K562 (cell line): ENCODE measurements around the gene TFF2. TPM values are rescaled to one million over a fixed set of nuclear protein-coding genes. Genes with fewer than 3 reads are reported as not detected.

ENCODE experiments used
- ARHGAP35 ChIP-seq: fragments of 450-650 bp; IDR thresholded peaks from 2 replicates; pipeline ENCODE4 v1.6.1; 2018; ENCODE audit not compliant: partially characterized antibody
- BHLHE40 ChIP-seq: IDR thresholded peaks from 2 replicates; pipeline ENCODE4 v1.6.1; 2011; ENCODE audit warnings: low read length, improper control_type of control experiment
- FOSL1 ChIP-seq: fragments of 200-800 bp; sonication (Bioruptor generic); conservative IDR thresholded peaks from 2 replicates; pipeline ENCODE4 v1.6.1; 2016; ENCODE audit warnings: missing genetic modification characterization, missing compliant biosample characterization
- HIVEP1 ChIP-seq: fragments of 250-450 bp; sonication (Bioruptor Pico); IDR thresholded peaks from 2 replicates; pipeline ENCODE4 v1.4.0; 2020; ENCODE audit warnings: mild to moderate bottlenecking
- JUND ChIP-seq, 2 experiments: IDR thresholded peaks; 2 replicates in 1 of 2; 3 replicates in 1 of 2; pipeline ENCODE4 v1.6.1; 2011; ENCODE audit warnings: borderline replicate concordance in 2 of 2, low read depth in 2 of 2, low read length in 2 of 2, improper control_type of control experiment in 1 of 2, missing biosample characterization in 1 of 2, missing genetic modification characterization in 1 of 2, missing genetic modification reagents in 1 of 2
- MCM7 ChIP-seq, 2 experiments: fragments of 450-650 bp; IDR thresholded peaks; 2 replicates each; pipeline ENCODE4 v1.6.1; 2016 to 2018
- POLR3G ChIP-seq: IDR thresholded peaks from 2 replicates; pipeline ENCODE4 v1.6.1; 2011; ENCODE audit not compliant: insufficient read length, insufficient replicate concordance; ENCODE audit errors: extremely low read depth
- PURB ChIP-seq: sonication (generic); formaldehyde crosslinking; IDR thresholded peaks from 2 replicates; pipeline ENCODE4 v1.9.0; 2021; ENCODE audit warnings: low read depth, mild to moderate bottlenecking, missing genetic modification reagents
- RFX1 ChIP-seq: fragments of 450-650 bp; IDR thresholded peaks from 2 replicates; pipeline ENCODE4 v1.6.1; 2016; ENCODE audit warnings: mild to moderate bottlenecking, moderate library complexity
- SMARCA4 ChIP-seq: fragments of 450-650 bp; IDR thresholded peaks from 2 replicates; pipeline ENCODE4 v1.6.1; 2016
- TCF3 ChIP-seq: sonication (generic); formaldehyde crosslinking; IDR thresholded peaks from 2 replicates; pipeline ENCODE4 v1.4.0; 2020; ENCODE audit warnings: mild to moderate bottlenecking, missing genetic modification reagents
- ZNF121 ChIP-seq: sonication (generic); formaldehyde crosslinking; conservative IDR thresholded peaks from 2 replicates; pipeline ENCODE4 v1.8.0; 2022; ENCODE audit warnings: missing genetic modification reagents
- ZNF561 ChIP-seq: fragments of 450-650 bp; formaldehyde crosslinking; conservative IDR thresholded peaks from 2 replicates; pipeline ENCODE4 v1.4.0; 2020; ENCODE audit warnings: mild to moderate bottlenecking, moderate library complexity
- ZNF644 ChIP-seq: fragments of 200-800 bp; sonication (Bioruptor generic); IDR thresholded peaks from 2 replicates; pipeline ENCODE4 v1.6.1; 2016; ENCODE audit warnings: low read depth, missing genetic modification characterization, missing compliant biosample characterization
- ZNF766 ChIP-seq: fragments of 200-800 bp; sonication (Bioruptor generic); conservative IDR thresholded peaks from 2 replicates; pipeline ENCODE4 v1.6.1; 2016; ENCODE audit warnings: missing genetic modification characterization, missing compliant biosample characterization
- polyA plus RNA-seq, 8 experiments: library from polyadenylated mRNA; depleted of rRNA in 4 of 8; stranded (reverse) in 5 of 8; unstranded in 3 of 8; fragments of >200 nt; fragmentation: Nextera tagmentation in 2 of 8; fragmentation: Illumina TruSeq in 1 of 8; extraction: Ambion mirVana in 2 of 8; extraction: Trizol in 1 of 8; gene quantifications; 2 replicates each; pipeline versions ENCODE4 v1.2.1 to v1.2.3, GENCODE V29; 2011 to 2014; ENCODE audit warnings: inconsistent platforms in 1 of 8, missing spikeins in 1 of 8
- total RNA-seq, 7 experiments: library from RNA; depleted of rRNA in 6 of 7; stranded (reverse); fragments of >200 nt in 6 of 7; fragmentation: Illumina TruSeq in 2 of 7; extraction: Trizol in 2 of 7; gene quantifications; 2 replicates each; pipeline versions ENCODE4 v1.2.1 to v1.2.3, GENCODE V29; 2011 to 2021; ENCODE audit warnings: low replicate concordance in 1 of 7
- TF ChIP-seq, protein P1 (sequence below): fragments of 250-450 bp; sonication (Bioruptor Pico); IDR thresholded peaks from 2 replicates; pipeline ENCODE4 v1.5.0; 2021; ENCODE audit warnings: mild to moderate bottlenecking, borderline replicate concordance
- TF ChIP-seq, protein P2 (sequence below): fragments of 450-650 bp; formaldehyde crosslinking; IDR thresholded peaks from 2 replicates; pipeline ENCODE4 v1.4.0; 2022; ENCODE audit warnings: missing genetic modification characterization
- TF ChIP-seq, protein P3 (sequence below), 2 experiments: fragments of 450-650 bp; IDR thresholded peaks; 2 replicates each; pipeline ENCODE4 v1.6.1; 2016
- TF ChIP-seq, protein P4 (sequence below): sonication (generic); formaldehyde crosslinking; IDR thresholded peaks from 2 replicates; pipeline ENCODE4 v1.8.0; 2022; ENCODE audit warnings: mild to moderate bottlenecking, missing genetic modification reagents
- TF ChIP-seq, protein P5 (sequence below): fragments of 250-450 bp; sonication (Bioruptor Pico); IDR thresholded peaks from 2 replicates; pipeline ENCODE4 v1.5.1; 2021; ENCODE audit warnings: mild to moderate bottlenecking

Gene TFF2
- total and polyA plus RNA-seq, 9 of the 15 experiments (the other 6 are each of a cell fraction or from before 2014, with no cell fraction given): not detected

DNA sequence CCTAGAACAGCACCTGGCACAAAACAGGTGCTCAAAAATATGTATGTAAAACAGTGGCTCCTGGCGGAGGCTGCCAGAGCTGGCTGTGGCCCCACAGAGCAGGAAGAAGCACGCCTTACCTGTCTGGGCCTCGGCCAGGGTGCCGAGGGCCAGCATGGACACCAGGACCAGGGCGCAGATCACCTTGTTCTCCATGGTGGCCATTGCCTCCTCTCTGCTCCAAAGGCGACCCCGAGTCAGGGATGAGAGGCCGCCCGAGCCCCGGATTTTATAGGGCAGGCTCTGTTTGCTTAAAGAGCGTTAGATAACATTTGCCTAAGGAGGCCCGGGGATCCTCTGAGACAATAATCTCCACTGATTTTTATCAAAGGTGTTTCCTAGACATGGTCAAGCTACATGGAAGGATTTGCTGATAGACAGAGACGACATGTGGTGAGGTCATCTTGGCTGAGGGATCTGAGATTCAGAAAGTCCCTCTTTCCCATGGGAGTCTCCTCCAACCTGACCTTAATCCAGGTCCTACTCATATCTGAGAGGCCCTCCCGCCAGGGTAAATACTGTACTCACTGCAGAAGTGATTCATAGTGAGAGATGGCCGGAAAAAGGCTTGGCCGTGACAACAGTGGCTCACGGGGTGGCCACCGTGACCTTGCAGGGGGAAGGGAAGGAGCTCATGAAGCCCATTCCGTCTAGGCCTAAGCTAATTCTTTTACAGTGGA lies 15.7 kb upstream of the TFF2 start, which contains the start of gene TFF1 (continued):
- TF ChIP-seq, protein P1, sequence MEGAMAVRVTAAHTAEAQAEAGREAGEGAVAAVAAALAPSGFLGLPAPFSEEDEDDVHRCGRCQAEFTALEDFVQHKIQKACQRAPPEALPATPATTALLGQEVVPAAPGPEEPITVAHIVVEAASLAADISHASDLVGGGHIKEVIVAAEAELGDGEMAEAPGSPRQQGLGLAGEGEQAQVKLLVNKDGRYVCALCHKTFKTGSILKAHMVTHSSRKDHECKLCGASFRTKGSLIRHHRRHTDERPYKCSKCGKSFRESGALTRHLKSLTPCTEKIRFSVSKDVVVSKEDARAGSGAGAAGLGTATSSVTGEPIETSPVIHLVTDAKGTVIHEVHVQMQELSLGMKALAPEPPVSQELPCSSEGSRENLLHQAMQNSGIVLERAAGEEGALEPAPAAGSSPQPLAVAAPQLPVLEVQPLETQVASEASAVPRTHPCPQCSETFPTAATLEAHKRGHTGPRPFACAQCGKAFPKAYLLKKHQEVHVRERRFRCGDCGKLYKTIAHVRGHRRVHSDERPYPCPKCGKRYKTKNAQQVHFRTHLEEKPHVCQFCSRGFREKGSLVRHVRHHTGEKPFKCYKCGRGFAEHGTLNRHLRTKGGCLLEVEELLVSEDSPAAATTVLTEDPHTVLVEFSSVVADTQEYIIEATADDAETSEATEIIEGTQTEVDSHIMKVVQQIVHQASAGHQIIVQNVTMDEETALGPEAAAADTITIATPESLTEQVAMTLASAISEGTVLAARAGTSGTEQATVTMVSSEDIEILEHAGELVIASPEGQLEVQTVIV (CRISPR knock-in tag): no peak
- TF ChIP-seq TCF3: peak; percentile 25; the same call in 1 of the 2 replicates
- peak; percentile 49; the same call in 1 of the 2 replicates for TF ChIP-seq FOSL1 (tag)
- peak; percentile 59 for TF ChIP-seq JUND (IDR thresholded peaks at IDR 0.05; ENCODE audit: borderline replicate concordance, low read depth, low read length)
- no peak; the same call in 2 of the 3 replicates for TF ChIP-seq JUND (tag; IDR thresholded peaks at IDR 0.05; ENCODE audit: borderline replicate concordance, low read depth, low read length)
- TF ChIP-seq, protein P2, sequence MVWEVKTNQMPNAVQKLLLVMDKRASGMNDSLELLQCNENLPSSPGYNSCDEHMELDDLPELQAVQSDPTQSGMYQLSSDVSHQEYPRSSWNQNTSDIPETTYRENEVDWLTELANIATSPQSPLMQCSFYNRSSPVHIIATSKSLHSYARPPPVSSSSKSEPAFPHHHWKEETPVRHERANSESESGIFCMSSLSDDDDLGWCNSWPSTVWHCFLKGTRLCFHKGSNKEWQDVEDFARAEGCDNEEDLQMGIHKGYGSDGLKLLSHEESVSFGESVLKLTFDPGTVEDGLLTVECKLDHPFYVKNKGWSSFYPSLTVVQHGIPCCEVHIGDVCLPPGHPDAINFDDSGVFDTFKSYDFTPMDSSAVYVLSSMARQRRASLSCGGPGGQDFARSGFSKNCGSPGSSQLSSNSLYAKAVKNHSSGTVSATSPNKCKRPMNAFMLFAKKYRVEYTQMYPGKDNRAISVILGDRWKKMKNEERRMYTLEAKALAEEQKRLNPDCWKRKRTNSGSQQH: no peak
- no peak for TF ChIP-seq RFX1
- no peak for TF ChIP-seq ZNF766 (CRISPR knock-in tag)
- TF ChIP-seq PURB (CRISPR knock-in tag): no peak
- TF ChIP-seq, protein P3, sequence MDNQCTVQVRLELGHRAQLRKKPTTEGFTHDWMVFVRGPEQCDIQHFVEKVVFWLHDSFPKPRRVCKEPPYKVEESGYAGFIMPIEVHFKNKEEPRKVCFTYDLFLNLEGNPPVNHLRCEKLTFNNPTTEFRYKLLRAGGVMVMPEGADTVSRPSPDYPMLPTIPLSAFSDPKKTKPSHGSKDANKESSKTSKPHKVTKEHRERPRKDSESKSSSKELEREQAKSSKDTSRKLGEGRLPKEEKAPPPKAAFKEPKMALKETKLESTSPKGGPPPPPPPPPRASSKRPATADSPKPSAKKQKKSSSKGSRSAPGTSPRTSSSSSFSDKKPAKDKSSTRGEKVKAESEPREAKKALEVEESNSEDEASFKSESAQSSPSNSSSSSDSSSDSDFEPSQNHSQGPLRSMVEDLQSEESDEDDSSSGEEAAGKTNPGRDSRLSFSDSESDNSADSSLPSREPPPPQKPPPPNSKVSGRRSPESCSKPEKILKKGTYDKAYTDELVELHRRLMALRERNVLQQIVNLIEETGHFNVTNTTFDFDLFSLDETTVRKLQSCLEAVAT (IDR thresholded peaks at IDR 0.05): no peak
- no peak for TF ChIP-seq ARHGAP35
- TF ChIP-seq ZNF121 (CRISPR knock-in tag): no peak
- TF ChIP-seq SMARCA4: 0 out of 2 replicates have a peak, but pooled peaks have one; percentile 27
- TF ChIP-seq BHLHE40: peak; percentile 18; the same call in 1 of the 2 replicates
- no peak for TF ChIP-seq ZNF561 (CRISPR knock-in tag)
- TF ChIP-seq, protein P4, sequence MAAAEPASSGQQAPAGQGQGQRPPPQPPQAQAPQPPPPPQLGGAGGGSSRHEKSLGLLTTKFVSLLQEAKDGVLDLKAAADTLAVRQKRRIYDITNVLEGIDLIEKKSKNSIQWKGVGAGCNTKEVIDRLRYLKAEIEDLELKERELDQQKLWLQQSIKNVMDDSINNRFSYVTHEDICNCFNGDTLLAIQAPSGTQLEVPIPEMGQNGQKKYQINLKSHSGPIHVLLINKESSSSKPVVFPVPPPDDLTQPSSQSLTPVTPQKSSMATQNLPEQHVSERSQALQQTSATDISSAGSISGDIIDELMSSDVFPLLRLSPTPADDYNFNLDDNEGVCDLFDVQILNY: no peak
- TF ChIP-seq, protein P5, sequence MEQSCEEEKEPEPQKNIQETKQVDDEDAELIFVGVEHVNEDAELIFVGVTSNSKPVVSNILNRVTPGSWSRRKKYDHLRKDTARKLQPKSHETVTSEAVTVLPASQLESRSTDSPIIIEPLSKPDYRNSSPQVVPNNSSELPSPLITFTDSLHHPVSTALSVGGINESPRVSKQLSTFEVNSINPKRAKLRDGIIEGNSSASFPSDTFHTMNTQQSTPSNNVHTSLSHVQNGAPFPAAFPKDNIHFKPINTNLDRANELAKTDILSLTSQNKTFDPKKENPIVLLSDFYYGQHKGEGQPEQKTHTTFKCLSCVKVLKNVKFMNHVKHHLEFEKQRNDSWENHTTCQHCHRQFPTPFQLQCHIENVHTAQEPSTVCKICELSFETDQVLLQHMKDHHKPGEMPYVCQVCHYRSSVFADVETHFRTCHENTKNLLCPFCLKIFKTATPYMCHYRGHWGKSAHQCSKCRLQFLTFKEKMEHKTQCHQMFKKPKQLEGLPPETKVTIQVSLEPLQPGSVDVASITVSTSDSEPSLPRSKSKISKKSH (CRISPR knock-in tag): no peak
- no peak for TF ChIP-seq HIVEP1
- no peak for TF ChIP-seq POLR3G
- no peak for TF ChIP-seq MCM7 (IDR thresholded peaks at IDR 0.05)
- TF ChIP-seq ZNF644 (tag): no peak
